PFSK-1 (cell line): ENCODE results near the gene NUDCD3.

Experiments
- FOXP2 ChIP-seq: optimal IDR thresholded peaks from 2 replicates; pipeline ENCODE3; 2011; ENCODE audit warnings: borderline replicate concordance, control low read depth, inconsistent platforms; ENCODE audit not compliant: insufficient read depth; ENCODE audit errors: extremely low read length, extremely low read depth
- POLR2AphosphoS5 ChIP-seq: IDR thresholded peaks from 2 replicates; pipeline ENCODE4 v1.6.1; 2012; ENCODE audit warnings: low read depth, mild to moderate bottlenecking, control low read depth, low read length, moderate library complexity
- SIN3A ChIP-seq: IDR thresholded peaks from 2 replicates; pipeline ENCODE4 v1.6.1; 2012; ENCODE audit warnings: mild to moderate bottlenecking, low read length, moderate library complexity, borderline replicate concordance; ENCODE audit not compliant: insufficient read depth
- TAF1 ChIP-seq: IDR thresholded peaks from 2 replicates; pipeline ENCODE4 v1.6.1; 2012; ENCODE audit warnings: low read length, control low read depth, borderline replicate concordance; ENCODE audit not compliant: insufficient read depth
- TF ChIP-seq, protein P1 (sequence below), 2 experiments: IDR thresholded peaks; 2 replicates each; pipeline versions ENCODE4 v1.6.1 to v1.8.0; 2011 to 2012; ENCODE audit warnings: low read depth in 2 of 2, low read length in 2 of 2, control low read depth in 1 of 2, inconsistent platforms in 1 of 2, mild to moderate bottlenecking in 1 of 2, moderate library complexity in 1 of 2; ENCODE audit not compliant: insufficient read depth in 1 of 2

The NUDCD3 gene

GRCh38 chr7:44473295-44473694 lies 17.2 kb downstream of the NUDCD3 start:
- TF ChIP-seq, protein P1, sequence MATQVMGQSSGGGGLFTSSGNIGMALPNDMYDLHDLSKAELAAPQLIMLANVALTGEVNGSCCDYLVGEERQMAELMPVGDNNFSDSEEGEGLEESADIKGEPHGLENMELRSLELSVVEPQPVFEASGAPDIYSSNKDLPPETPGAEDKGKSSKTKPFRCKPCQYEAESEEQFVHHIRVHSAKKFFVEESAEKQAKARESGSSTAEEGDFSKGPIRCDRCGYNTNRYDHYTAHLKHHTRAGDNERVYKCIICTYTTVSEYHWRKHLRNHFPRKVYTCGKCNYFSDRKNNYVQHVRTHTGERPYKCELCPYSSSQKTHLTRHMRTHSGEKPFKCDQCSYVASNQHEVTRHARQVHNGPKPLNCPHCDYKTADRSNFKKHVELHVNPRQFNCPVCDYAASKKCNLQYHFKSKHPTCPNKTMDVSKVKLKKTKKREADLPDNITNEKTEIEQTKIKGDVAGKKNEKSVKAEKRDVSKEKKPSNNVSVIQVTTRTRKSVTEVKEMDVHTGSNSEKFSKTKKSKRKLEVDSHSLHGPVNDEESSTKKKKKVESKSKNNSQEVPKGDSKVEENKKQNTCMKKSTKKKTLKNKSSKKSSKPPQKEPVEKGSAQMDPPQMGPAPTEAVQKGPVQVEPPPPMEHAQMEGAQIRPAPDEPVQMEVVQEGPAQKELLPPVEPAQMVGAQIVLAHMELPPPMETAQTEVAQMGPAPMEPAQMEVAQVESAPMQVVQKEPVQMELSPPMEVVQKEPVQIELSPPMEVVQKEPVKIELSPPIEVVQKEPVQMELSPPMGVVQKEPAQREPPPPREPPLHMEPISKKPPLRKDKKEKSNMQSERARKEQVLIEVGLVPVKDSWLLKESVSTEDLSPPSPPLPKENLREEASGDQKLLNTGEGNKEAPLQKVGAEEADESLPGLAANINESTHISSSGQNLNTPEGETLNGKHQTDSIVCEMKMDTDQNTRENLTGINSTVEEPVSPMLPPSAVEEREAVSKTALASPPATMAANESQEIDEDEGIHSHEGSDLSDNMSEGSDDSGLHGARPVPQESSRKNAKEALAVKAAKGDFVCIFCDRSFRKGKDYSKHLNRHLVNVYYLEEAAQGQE (IDR thresholded peaks at IDR 0.05; ENCODE audit: insufficient read depth in 1 of 2, low read depth in 2 of 2, low read length in 2 of 2), result no peak

DNA sequence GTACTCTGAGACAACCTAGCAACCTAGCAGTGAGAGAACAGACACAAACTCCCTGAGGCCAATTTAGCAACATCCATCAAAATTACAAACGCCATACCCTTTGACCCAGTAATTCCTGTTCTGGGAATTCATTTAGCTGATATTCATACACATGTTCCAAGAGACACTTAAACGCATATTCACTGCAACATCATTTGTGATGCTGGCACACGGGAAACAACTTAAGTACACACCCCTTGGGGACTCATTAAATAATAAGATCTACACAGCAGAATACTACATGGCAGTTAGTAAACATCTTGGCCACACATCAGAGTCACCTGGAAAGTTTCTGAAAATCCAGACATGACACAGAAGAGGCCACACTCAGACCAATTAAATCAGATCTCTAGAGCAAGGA lies 17.6 kb downstream of the NUDCD3 start:
- TF ChIP-seq POLR2AphosphoS5, result no peak
- TF ChIP-seq SIN3A, result no peak

DNA sequence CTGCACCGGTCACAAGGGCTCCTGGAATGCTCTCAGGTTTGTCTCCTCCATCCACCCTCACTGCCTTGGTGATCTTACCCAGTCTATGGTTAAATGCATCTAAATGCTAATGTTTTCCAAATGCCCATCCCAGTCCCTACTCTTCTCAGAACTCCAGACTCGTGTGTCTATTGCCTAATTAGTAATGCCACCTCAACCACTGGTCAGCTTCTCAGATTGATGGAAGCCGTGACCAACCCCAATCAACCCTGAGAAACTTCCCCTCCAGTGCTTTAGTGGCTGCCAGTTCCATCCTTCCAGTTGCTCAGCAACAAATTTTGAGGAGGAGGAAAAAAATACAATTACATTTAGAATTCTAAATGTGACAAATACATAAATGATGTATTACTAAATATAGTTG lies 18.6 kb downstream of the NUDCD3 start:
- TF ChIP-seq TAF1 (no peak), FOXP2 (no peak), POLR2AphosphoS5 (no peak), SIN3A (no peak)
- TF ChIP-seq, protein P1 (IDR thresholded peaks at IDR 0.05; ENCODE audit: insufficient read depth in 1 of 2, low read depth in 2 of 2, low read length in 2 of 2), result no peak

- no peak for TF ChIP-seq SIN3A
- TF ChIP-seq TAF1, result no peak
- TF ChIP-seq FOXP2, result no peak
- TF ChIP-seq POLR2AphosphoS5, result no peak
- TF ChIP-seq, protein P1 (IDR thresholded peaks at IDR 0.05; ENCODE audit: insufficient read depth in 1 of 2, low read depth in 2 of 2, low read length in 2 of 2), result no peak
Measured at GRCh38 chr7:44471436-44471835, 19.0 kb downstream of the NUDCD3 start.

- TF ChIP-seq FOXP2 (no peak), SIN3A (no peak)
Measured at GRCh38 chr7:44470628-44471245, 19.7 kb downstream of the NUDCD3 start.

GRCh38 chr7:44470135-44470479 lies 20.4 kb downstream of the NUDCD3 start:
- TF ChIP-seq SIN3A (no peak), TAF1 (no peak), POLR2AphosphoS5 (no peak), FOXP2 (no peak)
- TF ChIP-seq, protein P1 (IDR thresholded peaks at IDR 0.05; ENCODE audit: insufficient read depth in 1 of 2, low read depth in 2 of 2, low read length in 2 of 2), result no peak
